Measurements from ENCODE around the gene RXRA.

The RXRA gene

GRCh38 chr9:134351606-134352176 lies 25.4 kb downstream of the RXRA start:
- no peak for DNase-seq (ENCODE audit: low read depth)
- in situ Hi-C loops (cut with HindIII; ENCODE audit: low sequenced_read_pairs), result no loop called here
- H3K4me3 ChIP-seq (ENCODE audit: low read depth, low read length), result no peak overlapping the region
- TF ChIP-seq CTCF (IDR thresholded peaks at IDR 0.05; ENCODE audit: low read depth, low read length, missing control alignments), result no peak

GRCh38 chr9:134352247-134352933 lies 26.1 kb downstream of the RXRA start:
- in situ Hi-C loops (cut with HindIII; ENCODE audit: low sequenced_read_pairs), result no loop called here
- no peak for DNase-seq (ENCODE audit: low read depth)
- H3K4me3 ChIP-seq (ENCODE audit: low read depth, low read length), result no peak overlapping the region
- TF ChIP-seq CTCF (IDR thresholded peaks at IDR 0.05; ENCODE audit: low read depth, low read length, missing control alignments), result no peak

- in situ Hi-C loops (cut with HindIII; ENCODE audit: low sequenced_read_pairs), result no loop called here
- DNase-seq (ENCODE audit: low read depth), result no peak
- H3K4me3 ChIP-seq (ENCODE audit: low read depth, low read length), result no peak overlapping the region
- no peak for TF ChIP-seq CTCF (IDR thresholded peaks at IDR 0.05; ENCODE audit: low read depth, low read length, missing control alignments)
These were observed 27.3 kb downstream of the RXRA start for GRCh38 chr9:134353539-134353938.

- TF ChIP-seq CTCF (IDR thresholded peaks at IDR 0.05; ENCODE audit: low read depth, low read length, missing control alignments), result no peak
- in situ Hi-C loops (cut with HindIII; ENCODE audit: low sequenced_read_pairs), result loop anchor here (5.0 kb wide), 2 partner anchors 38 to 87 kb away; no protein-coding TSS in a partner anchor
- no peak overlapping the region for H3K4me3 ChIP-seq (ENCODE audit: low read depth, low read length)
- DNase-seq (ENCODE audit: low read depth), result no peak
These were observed 28.9 kb downstream of the RXRA start for GRCh38 chr9:134355158-134355557.

GRCh38 chr9:134355561-134356279 lies 29.5 kb downstream of the RXRA start:
- DNase-seq (ENCODE audit: low read depth), result no peak
- no peak for TF ChIP-seq CTCF (IDR thresholded peaks at IDR 0.05; ENCODE audit: low read depth, low read length, missing control alignments)
- in situ Hi-C loops (cut with HindIII; ENCODE audit: low sequenced_read_pairs), result loop anchor here (5.0 kb wide), 2 partner anchors 38 to 87 kb away; no protein-coding TSS in a partner anchor
- H3K4me3 ChIP-seq (ENCODE audit: low read depth, low read length), result no peak overlapping the region

GRCh38 chr9:134356496-134357470 lies 30.5 kb downstream of the RXRA start:
- no peak for DNase-seq (ENCODE audit: low read depth)
- no peak overlapping the region for H3K4me3 ChIP-seq (ENCODE audit: low read depth, low read length)
- in situ Hi-C loops (cut with HindIII; ENCODE audit: low sequenced_read_pairs), result loop anchor here (5.0 kb wide), 2 partner anchors 39 to 86 kb away; no protein-coding TSS in a partner anchor
- no peak for TF ChIP-seq CTCF (IDR thresholded peaks at IDR 0.05; ENCODE audit: low read depth, low read length, missing control alignments)

Measured in astrocyte of the cerebellum (primary cell).